ENCODE results near the gene CTSC. TPM values are rescaled to one million over a fixed set of nuclear protein-coding genes. Genes with fewer than 3 reads are reported as not detected.
A peak's percentile ranks its signal among the peaks of the same experiment; 100 is the strongest.

The CTSC gene
- total and polyA plus RNA-seq, 9 of the 15 experiments (the other 6 are each of a cell fraction or from before 2014, with no cell fraction given): 113 to 403 (median 187) TPM

GRCh38 chr11:88353386-88353785, 15.8 kb upstream of the CTSC start:
- ATAC-seq (no peak), DNase-seq (ENCODE audit: extremely low read depth in 1 of 4, low spot score in 3 of 4) (no peak), FAIRE-seq (no peak)
- no peak overlapping the region for H3K9ac ChIP-seq (ENCODE audit: insufficient read depth in 1 of 2, low read depth in 2 of 2, low read length in 2 of 2)
- H3K4me1 ChIP-seq (replicated peaks in 1 of 2; ENCODE audit: control insufficient read depth in 2 of 2, insufficient read depth in 2 of 2, low read length in 2 of 2): peaks cover 0 to 8% of the 10 kb centered on the region in 2 experiments; a peak in 4 of 5 replicates
- TF ChIP-seq SMARCA4 (IDR thresholded peaks at IDR 0.05) (no peak), ATF3 (IDR thresholded peaks at IDR 0.05) (peak; percentile 42; the same call in 1 of the 2 replicates), ATF3 (CRISPR knock-in tag; conservative IDR thresholded peaks at IDR 0.05) (no peak), ZNF316 (IDR thresholded peaks at IDR 0.05) (peak; percentile 39)
- H3K4me3 ChIP-seq: no peak overlapping the region
- BruUV-seq (replicated peaks): no TSS peak
- no peaks in the 10 kb centered on the region for H3K9me3 ChIP-seq (replicated peaks; ENCODE audit: control insufficient read depth, insufficient read depth, low read depth, low read length)
- in situ Hi-C loops (cut with MboI): no loop called here
- no peaks in the 10 kb centered on the region for H3K9me1 ChIP-seq (ENCODE audit: control insufficient read depth, insufficient read depth, low read length)
- H3K4me2 ChIP-seq (ENCODE audit: insufficient read depth, low read length): no peak overlapping the region
- no peak overlapping the region for H2AFZ ChIP-seq (ENCODE audit: low read depth, low read length)
- H3K79me2 ChIP-seq (ENCODE audit: control insufficient read depth, insufficient read depth, low read length): no peaks in the 10 kb centered on the region
- ChIA-PET CTCF (ENCODE audit: low intra/inter-chr PET ratio) (no interaction called here), POLR2A (interaction anchor here (0.9 to 1.6 kb wide), 2 partner anchors 16 kb away, joined by 3 to 5 read pairs; partner anchors contain the start of gene CTSC)
- intact Hi-C loops (cut with micrococcal nuclease): no loop called here
- no peaks in the 10 kb centered on the region for H3K27me3 ChIP-seq (ENCODE audit: control insufficient read depth in 2 of 2, insufficient read depth in 2 of 2, low read length in 2 of 2)
- peaks cover 4% of the 10 kb centered on the region; the same call in 2 of the 3 replicates for H3K36me3 ChIP-seq (ENCODE audit: control insufficient read depth, insufficient read depth, low read length)
- 45% methylated on average over 3 of the region's 3 CpGs for WGBS (ENCODE audit: insufficient coverage, low coverage, missing lambda C conversion rate)
- no peak overlapping the region for H3K27ac ChIP-seq (ENCODE audit: extremely low read depth, low read depth, low read length)
- no peaks in the 10 kb centered on the region for H4K20me1 ChIP-seq (replicated peaks; ENCODE audit: control insufficient read depth, insufficient read depth, low read length)

- Histone ChIP-seq H3K4me3 (no peak overlapping the region), H3K9ac (ENCODE audit: insufficient read depth in 1 of 2, low read depth in 2 of 2, low read length in 2 of 2) (no peak overlapping the region), H3K9me3 (replicated peaks; ENCODE audit: control insufficient read depth, insufficient read depth, low read depth, low read length) (no peaks in the 10 kb centered on the region), H3K79me2 (ENCODE audit: control insufficient read depth, insufficient read depth, low read length) (no peaks in the 10 kb centered on the region), H4K20me1 (replicated peaks; ENCODE audit: control insufficient read depth, insufficient read depth, low read length) (no peaks in the 10 kb centered on the region), H3K27me3 (ENCODE audit: control insufficient read depth in 2 of 2, insufficient read depth in 2 of 2, low read length in 2 of 2) (no peaks in the 10 kb centered on the region), H3K4me1 (replicated peaks in 1 of 2; ENCODE audit: control insufficient read depth in 2 of 2, insufficient read depth in 2 of 2, low read length in 2 of 2) (peaks cover 0 to 5% of the 10 kb centered on the region in 2 experiments; a peak in 4 of 5 replicates), H3K4me2 (ENCODE audit: insufficient read depth, low read length) (no peak overlapping the region), H2AFZ (ENCODE audit: low read depth, low read length) (no peak overlapping the region), H3K36me3 (ENCODE audit: control insufficient read depth, insufficient read depth, low read length) (peaks cover 4% of the 10 kb centered on the region; the same call in 2 of the 3 replicates), H3K27ac (ENCODE audit: extremely low read depth, low read depth, low read length) (no peak overlapping the region), H3K9me1 (ENCODE audit: control insufficient read depth, insufficient read depth, low read length) (no peaks in the 10 kb centered on the region)
- FAIRE-seq (no peak), DNase-seq (ENCODE audit: extremely low read depth in 1 of 4, low spot score in 3 of 4) (no peak), ATAC-seq (no peak)
- intact Hi-C loops (cut with micrococcal nuclease) (no loop called here), in situ Hi-C loops (cut with MboI) (no loop called here)
- POLR2A ChIA-PET: interaction anchor here (1.5 to 1.6 kb wide), 2 partner anchors 14 to 15 kb away, joined by 3 to 5 read pairs; partner anchors contain the start of gene CTSC
- BruUV-seq (replicated peaks): no TSS peak
- CTCF ChIA-PET (ENCODE audit: low intra/inter-chr PET ratio): no interaction called here
- no peak for TF ChIP-seq ATF2 (CRISPR knock-in tag; IDR thresholded peaks at IDR 0.05)
- no peak for TF ChIP-seq FOXA3 (CRISPR knock-in tag; conservative IDR thresholded peaks at IDR 0.05 in 1 of 2, IDR thresholded peaks at IDR 0.05 in 1 of 2)
- TF ChIP-seq BCL6 (CRISPR knock-in tag; IDR thresholded peaks at IDR 0.05): no peak
These were observed 14.6 kb upstream of the CTSC start for GRCh38 chr11:88352139-88352538.

Data from K562 (cell line).